G401.6 (cell line): ENCODE data around the gene B3GAT1.
"Not testable (repeated sequence)": the region's sequence is repeated elsewhere in the genome, so short reads cannot be mapped to it uniquely, and the experiment has no call there.

Experiments
- FAIRE-seq: peaks from 2 replicates; lab custom pipeline; 2012; peaks lifted over from hg19 to GRCh38; lab: Jason Lieb, UNC

The B3GAT1 gene

DNA sequence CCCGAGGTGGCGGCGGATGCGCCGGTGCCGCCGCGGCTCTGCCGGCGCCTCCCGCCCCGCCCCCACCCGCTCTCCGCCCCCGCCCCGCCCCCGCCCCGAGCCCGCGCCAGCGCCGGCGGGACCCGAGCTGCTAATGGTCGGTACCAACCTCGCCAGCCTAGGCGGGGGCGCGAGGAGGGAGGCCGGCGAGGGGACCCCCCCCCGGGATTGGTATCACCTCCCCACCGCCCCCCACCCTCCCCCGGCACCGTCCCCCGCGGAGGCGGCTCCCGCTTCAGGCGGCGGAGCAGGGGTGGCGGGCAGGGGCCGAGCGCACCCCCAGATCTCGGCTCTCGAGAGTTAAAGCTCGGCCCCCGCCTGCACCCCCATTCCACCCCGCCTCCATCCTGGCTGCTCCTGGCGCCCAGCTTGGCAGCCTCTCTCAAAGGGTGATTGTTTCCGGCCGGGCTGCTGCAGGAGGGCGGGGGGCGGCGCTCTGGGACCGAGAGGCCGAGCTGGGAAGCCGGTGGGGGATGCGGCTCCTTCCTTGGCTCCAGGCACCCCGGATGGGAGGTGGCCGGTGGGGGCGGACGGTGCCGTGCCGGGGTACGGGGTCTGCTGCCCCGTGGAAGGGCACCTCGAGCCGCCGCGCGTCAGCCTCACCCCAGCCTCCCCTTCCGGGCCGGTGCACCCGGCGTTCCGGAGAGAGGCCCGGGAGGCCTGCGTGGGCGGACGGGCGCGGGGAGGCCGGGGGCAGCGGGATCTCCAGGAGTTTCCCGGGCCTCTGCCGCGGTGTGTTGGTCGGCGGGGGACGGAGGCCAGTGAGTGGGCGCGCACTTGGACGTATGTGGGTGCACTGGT is at the start of gene B3GAT1:
Gene B3GAT1 (minus strand): TSS at position 40 of the 840 bp plus-strand sequence. CDS start 24,583 bp downstream, outside the sequence.
- no peak for FAIRE-seq

- no peak for FAIRE-seq
These were observed 49.6 kb upstream of the B3GAT1 start for GRCh38 chr11:134461621-134462020.

GRCh38 chr11:134460881-134461280 is 48.8 kb upstream of the B3GAT1 start:
- FAIRE-seq: no peak

- no peak for FAIRE-seq
These were observed 48.1 kb upstream of the B3GAT1 start for GRCh38 chr11:134460062-134460561.

- FAIRE-seq: no peak
These were observed 47.4 kb upstream of the B3GAT1 start for GRCh38 chr11:134459246-134460061.

DNA sequence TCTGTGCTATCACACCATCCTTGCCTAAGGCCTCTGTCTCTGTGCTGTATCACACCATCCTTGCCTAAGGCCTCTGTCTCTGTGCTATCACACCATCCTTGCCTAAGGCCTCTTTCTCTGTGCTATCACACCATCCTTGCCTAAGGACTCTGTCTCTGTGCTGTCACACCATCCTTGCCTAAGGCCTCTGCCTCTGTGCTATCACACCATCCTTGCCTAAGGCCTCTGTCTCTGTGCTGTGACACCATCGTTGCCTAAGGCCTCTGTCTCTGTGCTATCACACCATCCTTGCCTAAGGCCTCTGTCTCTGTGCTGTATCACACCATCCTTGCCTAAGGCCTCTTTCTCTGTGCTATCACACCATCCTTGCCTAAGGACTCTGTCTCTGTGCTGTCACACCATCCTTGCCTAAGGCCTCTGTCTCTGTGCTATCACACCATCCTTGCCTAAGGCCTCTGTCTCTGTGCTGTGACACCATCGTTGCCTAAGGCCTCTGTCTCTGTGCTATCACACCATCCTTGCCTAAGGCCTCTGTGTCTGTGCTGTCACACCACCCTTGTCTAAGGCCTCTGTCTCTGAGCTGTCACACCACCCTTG is 45.5 kb upstream of the B3GAT1 start:
- FAIRE-seq: not testable (repeated sequence)

DNA sequence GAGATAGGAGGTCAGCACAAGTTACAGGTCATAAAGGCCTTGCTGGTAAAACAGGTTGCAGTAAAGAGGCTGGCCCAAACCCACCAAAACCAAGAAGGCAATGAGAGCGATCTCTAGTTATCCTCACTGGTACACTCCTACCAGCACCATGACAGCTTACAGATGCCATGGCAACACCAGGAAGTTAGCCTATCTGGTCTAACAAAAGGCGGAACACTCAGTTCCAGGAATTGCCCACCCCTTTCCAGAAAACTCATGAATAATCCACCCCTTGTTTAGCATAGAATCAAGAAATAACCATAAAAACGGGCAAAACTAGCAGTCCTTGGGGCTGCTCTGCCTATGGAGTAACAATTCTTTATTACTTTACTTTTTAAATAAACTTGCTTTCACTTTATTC is 43.5 kb upstream of the B3GAT1 start:
- FAIRE-seq: no peak

DNA sequence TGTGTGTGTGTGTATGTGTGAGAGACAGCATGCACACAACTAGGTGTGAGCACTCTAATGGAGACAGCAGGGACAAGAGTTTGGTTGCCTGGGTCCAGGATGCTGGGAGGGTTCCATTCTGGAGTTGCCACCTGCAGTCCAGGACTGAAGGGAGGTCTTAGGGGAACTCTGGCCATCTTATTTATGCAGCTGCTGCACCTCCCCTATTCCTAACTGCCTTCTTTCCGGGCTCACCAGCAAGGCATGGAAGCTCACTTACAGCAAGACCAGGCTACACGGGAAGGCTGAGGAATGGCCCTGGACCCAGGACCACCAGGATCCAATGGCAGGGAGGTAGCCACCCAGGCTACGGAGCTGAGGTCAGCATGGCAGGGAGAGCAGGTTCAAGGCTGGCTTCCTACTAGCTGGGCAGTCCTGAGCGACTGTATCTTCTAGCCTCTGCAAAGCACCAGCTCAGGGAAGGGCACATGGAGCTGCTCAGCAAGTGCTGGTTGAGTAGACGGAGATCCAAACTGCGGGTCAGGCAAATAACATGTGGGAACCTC is 42.2 kb upstream of the B3GAT1 start:
- no peak for FAIRE-seq

GRCh38 chr11:134453441-134453840 is 41.4 kb upstream of the B3GAT1 start:
- FAIRE-seq: no peak

DNA sequence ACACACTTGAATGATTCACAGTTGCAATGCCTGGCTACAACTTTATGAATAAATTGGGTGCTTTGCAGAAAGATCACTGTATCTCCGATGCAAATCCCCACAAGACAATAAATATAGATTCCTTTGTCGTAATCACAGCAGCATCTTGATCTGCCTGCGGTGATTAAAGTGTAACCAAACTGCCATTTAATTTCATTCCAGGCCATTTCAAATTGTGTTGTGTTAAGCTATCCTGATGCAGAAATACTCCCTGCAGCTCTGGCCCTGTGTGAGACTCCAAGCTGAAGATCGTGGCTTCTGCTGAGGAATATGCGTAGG is 40.8 kb upstream of the B3GAT1 start:
- FAIRE-seq: no peak

- no peak for FAIRE-seq
These were observed 40.2 kb upstream of the B3GAT1 start for GRCh38 chr11:134452026-134452837.

- no peak for FAIRE-seq
These were observed 38.1 kb upstream of the B3GAT1 start for GRCh38 chr11:134450186-134450585.

DNA sequence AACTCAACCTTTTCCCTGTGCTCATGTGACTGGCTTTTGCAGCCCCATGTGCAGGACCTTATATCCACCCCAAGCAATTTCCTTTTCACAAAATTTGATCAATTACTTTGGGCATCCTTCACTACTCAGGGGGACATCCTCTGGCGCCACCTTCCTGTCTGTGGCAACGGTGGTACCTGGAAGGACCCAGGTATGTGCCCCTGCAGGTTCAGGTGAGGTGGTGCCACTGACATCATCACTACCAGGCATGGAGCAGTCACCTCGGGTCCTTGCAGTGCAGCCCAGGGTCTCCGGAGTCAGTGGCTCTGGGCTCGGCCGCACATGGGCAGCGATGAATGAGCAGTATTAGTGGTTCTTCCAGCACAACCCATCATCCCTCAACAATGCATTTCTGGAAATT is 37.7 kb upstream of the B3GAT1 start:
- FAIRE-seq: no peak

DNA sequence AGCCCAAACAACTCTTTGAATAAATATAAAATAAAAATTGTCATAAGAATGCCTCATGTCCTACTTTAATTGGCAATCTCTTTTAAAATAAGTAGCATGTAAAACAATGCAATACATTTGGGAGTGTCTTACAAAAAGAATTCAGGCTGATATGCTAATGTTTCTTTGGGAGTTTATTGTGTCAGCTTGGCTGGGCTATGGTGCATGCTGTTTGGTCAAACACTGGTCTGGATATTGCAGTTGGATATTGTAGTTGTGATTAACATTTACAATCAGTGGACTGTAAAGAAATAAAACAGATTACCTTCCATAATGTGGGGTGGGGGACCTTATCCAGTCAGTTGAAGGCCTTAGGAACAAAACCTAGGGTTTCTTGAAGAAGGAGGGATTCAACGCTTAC is 37.0 kb upstream of the B3GAT1 start:
- FAIRE-seq: no peak

DNA sequence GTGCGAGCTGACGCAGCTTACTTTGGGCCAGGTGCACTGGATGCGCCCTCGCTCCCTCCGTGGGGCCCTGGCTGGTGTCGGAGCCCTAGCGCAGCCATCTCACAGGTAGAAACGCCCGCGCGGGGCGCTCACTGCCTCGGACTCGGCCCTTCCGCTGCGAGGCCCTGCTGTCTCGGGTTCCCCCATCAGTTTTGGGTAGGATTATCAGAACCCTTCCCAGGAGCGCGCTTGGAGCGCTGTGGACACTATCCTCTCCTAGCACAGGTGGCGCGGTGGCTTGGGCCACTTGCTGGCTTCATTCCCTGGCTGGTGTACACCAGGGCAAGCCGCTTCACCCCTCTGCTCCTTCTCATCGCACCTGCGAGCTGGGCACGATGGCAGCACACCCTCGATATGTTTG is 35.7 kb upstream of the B3GAT1 start:
- no peak for FAIRE-seq

DNA sequence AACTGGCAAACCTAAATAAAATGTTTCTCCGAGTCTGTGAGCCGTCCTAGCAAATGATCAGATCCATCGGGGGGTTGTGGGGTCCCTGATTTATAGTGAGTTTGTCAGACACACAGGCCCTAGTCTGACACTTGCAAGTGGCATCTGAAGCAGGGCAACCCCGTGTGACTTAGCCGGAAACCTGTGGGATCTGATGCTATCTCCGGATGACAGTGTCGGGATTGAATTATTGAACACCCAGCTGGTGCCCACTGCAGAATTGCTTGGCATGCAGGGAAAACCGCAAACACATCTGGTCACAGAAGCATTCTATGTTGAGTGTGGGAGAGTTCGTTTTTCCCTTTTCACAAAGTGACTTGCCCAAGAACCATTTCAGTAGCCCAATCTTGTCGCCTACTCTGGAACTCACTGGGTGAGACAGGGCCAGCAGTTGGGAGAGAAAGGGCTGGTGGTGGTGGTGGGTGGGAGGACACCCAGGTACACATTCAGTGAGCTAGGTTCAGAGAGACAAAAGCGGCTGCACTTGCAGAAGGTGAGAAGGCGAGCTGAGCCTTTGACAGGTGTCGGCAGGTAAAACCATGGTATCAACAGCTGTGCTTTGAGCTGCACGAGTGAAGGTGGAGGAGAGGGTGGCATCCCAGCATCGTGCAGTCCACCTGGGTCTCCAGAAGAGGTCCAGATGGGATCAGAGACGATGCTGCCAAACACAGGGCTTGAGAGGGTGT is 33.7 kb upstream of the B3GAT1 start:
- FAIRE-seq: no peak

DNA sequence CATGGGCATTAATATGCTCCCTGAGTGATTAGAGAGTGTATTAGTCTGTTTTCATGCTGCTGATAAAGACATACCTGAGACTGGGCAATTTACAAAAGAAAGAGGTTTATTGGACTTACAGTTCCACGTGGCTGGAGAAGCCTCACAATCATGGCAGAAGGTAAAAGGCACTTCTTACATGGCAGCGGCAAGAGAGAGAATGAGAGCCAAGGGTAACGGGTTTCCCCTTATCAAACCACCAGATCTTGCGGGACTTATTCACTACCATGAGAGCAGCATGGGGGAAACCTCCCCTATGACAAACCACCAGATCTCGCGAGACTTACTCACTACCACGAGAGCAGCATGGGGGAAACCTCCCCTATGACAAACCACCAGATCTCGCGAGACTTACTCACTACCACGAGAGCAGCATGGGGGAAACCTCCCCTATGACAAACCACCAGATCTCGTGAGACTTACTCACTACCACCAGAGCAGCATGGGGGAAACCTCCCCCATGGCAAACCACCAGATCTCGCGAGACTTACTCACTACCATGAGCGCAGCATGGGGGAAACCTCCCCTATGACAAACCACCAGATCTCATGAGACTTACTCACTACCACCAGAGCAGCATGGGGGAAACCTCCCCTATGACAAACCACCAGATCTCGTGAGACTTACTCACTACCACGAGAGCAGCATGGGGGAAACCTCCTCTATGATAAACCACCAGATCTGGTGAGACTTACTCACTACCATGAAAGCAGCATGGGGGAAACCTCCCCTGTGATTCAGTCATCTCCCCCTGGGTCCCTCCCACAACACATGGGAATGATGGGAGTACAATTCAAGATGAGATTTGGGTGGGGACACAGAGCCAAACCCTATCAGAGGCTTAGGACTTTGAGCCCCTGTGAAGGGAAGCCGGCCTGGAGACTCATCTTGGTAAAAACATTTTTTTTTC is 32.4 kb upstream of the B3GAT1 start:
- not testable (repeated sequence) for FAIRE-seq

GRCh38 chr11:134443246-134443645 is 31.2 kb upstream of the B3GAT1 start:
- no peak for FAIRE-seq

DNA sequence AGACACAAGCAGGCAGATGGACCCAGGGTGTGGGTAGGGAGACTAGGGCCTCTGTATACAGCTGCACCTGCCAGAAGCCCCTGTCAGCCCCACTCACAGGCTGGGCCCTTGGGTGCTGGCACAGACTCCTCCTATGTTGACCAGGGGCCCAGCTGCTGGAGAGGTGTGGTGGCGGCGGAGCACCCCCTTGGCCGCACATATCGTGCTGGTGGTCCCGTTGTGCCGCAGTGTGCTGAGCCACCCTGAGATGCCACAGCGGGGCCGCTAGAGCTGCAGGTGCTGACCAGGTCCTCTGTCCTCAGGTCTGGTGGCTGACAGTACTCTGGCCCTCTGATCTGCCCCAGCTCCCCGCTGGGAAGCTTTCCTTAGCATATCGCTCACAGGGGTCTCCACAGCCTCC is 30.2 kb upstream of the B3GAT1 start:
- no peak for FAIRE-seq

DNA sequence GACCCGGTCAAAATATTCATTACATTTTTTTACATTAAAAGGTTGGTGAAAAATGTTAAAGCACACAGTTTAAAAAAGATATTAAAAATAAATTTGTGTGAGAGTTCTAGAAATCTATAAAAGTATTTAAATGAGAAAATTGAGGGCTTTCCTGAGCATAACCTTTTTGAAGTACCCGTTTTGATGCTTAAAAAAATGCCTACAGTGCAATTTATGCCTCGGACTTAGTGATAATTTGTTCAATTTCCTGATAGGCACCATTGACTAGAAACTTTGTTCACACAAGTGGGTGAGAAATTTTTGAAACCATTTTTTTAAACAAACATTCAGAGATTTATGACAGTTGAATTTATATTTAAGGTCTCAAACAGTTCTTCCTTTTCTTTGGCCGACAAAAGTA is 29.7 kb upstream of the B3GAT1 start:
- FAIRE-seq: no peak
